ENCODE measurements around the gene CARS1.

Gene CARS1

DNA sequence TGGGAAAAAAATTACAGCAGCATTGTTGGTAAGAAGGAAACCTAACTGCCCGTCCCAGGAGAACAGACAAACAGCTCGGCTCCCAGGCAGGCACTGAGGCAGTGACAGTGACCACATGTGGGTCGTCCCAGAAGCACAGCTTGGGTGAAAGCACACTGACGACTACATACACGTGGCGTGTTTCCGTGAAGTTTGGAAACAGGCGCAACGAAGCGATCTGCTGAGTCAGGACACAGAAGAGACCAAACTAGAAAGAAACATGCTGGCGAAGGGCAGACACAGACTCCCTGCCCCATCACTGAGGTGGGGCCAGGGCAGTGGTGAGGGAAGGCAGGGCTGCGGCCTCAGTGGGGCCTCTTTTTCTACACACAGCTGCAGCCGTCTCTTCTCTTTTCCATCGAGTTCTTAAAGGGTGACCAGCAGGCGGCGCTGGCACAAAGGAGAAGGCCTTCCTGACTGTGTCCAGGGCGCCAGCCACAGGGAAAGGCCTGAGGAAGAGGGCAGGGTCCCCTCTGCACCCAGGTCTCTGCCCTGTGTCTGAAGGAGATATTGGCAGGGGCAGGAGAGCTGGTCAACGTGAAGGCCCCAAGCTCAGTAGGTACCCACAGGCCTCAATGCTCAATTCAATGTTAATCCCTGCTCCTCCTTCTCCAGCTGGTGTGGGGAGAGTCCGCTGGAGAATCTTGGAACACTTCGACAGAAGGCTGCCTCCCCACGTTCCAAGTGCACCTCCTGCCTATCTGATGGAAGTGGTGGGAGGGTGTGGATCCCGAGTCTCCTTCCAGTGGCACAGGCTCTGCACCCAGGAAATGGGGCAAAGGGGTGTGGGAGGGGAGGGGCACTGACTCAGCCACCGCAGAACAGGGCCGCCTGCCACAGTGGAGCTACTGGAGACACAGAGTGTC, 19.9 kb downstream of the CARS1 start:
- DNase-seq = peak; percentile 73

- no peak for DNase-seq
These were observed 20.8 kb downstream of the CARS1 start for GRCh38 chr11:3036419-3036818.

DNA sequence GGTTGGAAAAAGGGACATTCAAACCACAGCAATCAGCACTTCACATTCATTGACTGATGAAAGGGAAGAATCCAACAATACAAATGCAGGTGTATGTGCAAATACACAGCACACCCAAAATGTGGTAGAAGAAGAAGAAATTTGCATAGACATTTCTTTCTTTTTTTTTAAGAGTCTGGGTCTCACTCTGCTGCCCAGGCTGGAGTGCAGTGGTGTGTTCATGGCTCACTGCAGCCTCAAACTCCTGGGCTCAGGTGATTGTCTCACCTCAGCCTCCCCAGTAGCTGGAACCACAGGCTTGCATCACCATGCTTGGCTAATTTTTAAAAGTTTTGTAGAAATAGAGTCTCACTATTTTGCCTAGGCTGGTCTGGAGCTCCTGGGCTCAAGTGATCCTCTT, 21.9 kb downstream of the CARS1 start:
- no peak for DNase-seq

- no peak for DNase-seq
These were observed 26.7 kb downstream of the CARS1 start for GRCh38 chr11:3030289-3031070.

DNA sequence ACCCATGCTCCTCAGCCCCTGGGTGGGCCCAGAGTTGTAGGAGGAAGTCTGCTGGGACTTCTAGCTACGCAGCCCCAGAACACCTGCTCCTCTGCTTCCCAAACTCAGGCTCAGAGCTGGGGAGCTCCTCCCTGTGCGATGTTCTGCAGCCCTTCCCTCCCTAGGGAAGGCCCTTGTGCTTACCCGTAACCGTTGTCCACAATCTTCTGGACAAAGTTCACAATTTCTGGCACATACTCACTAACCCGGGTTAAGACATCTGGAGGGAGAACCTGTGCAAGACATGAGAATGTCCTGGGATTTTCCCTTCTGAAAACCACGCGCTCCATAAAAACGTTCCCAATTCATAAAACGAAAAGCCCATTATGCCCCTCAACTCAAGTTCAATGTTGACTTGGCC, 28.4 kb downstream of the CARS1 start:
- no peak for DNase-seq

- no peak for DNase-seq
These were observed 30.4 kb downstream of the CARS1 start for GRCh38 chr11:3026803-3027202.

GRCh38 chr11:3022982-3023381, 34.2 kb downstream of the CARS1 start:
- peak; percentile 79 for DNase-seq

- peak; percentile 73 for DNase-seq
These were observed 34.8 kb downstream of the CARS1 start for GRCh38 chr11:3022300-3022967.

- DNase-seq = no peak
These were observed 36.1 kb downstream of the CARS1 start for GRCh38 chr11:3021125-3021524.

DNA sequence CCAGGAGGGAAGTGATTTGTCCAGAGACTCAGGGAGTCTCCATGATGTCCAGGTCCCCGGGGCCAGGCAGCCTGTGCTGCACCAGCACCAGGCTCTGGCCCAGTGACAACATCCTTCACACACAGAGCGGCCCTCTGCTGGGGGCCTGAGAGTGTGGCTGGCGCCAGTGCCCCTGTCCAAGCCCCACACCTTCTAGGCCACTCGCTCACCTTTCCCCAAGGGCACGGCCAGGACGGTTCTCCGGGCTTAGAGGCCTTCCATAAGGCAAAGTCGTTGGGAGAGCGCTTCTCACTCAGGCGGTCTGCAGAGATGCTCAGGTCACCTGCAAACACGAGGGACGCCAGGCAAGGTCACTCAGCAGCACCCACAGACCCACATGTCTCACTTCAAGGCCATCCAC, 37.2 kb downstream of the CARS1 start:
- no peak for DNase-seq

GRCh38 chr11:3018596-3018995, 38.6 kb downstream of the CARS1 start:
- no peak for DNase-seq

DNA sequence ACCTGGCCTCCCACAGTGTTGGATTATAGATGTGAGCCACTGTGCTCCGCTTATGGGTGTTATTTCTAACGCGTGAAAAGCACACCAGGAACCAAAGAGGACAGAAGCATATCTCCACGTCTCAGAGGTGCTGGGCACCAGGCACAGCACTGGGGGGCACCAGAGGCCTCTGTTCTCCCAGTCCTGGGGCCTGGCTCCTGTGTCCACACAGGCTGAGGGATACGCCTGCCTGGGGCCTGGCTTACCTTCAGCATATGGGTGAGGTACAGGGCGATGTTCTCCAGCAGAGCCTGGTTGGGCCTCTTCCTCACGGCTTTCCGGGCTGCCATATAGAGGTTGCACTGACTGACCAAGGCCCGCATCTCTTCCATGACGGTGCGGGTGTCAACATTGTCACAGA, 40.4 kb downstream of the CARS1 start:
- no peak for DNase-seq

- DNase-seq = no peak
These were observed 41.4 kb downstream of the CARS1 start for GRCh38 chr11:3015796-3016195.

DNA sequence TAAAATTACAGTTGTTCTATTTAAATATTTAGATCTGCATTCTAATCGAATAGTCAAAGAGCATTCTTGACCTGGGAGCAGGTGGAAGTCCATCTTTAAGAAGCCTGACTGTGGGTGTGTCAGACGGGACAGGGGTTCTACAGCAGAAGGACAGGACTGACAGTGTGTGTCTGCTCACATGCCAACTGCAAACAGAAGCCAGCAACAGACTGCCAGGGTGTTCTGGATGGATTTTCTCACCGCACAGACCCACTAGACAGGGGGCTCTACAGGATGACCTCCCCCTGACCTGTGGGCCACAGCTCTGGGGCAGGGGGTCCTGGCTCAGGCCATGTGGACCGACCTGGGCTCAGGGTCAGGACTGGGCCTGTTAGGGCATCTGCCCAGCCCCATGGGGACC, 42.3 kb downstream of the CARS1 start:
- DNase-seq = no peak

- no peak for DNase-seq
These were observed 42.9 kb downstream of the CARS1 start for GRCh38 chr11:3014057-3014938.

GRCh38 chr11:3011891-3012885, 45.0 kb downstream of the CARS1 start:
- no peak for DNase-seq

- no peak for DNase-seq
These were observed 46.5 kb downstream of the CARS1 start for GRCh38 chr11:3010521-3011275.

GRCh38 chr11:3010004-3010403, 47.2 kb downstream of the CARS1 start:
- DNase-seq = no peak

GRCh38 chr11:3009481-3009880, 47.7 kb downstream of the CARS1 start:
- DNase-seq = no peak

- DNase-seq = no peak
These were observed 48.4 kb downstream of the CARS1 start for GRCh38 chr11:3008746-3009336.
